ENCODE data around the gene XRN2. TPM values are rescaled to one million over a fixed set of nuclear protein-coding genes. Genes with fewer than 3 reads are reported as not detected.
A peak's percentile ranks its signal among the peaks of the same experiment; 100 is the strongest.

Gene XRN2
- total RNA-seq, 1 experiment from 2014 or later = 118 TPM

DNA sequence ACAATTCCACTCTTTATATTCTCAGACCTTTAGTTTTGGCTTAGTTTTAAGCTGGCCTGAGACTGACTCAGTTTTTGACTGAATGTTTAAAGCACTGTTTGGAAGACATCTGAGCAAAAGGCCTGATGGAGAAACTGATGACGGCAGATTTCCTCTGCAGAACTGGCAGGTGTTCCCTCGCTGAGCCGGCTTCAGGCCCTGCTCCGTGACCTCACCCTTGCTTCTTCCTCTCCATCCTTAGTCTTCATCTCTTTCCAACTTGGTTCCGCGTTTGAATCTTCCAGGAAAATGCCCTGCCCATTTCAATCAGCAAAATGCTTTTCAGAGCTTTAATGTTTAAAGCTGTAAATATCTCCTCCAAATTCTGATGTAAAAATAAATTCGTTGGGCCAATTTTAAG, 87.6 kb downstream of the XRN2 start:
- Mint-ChIP-seq H3K4me3 (peak overlapping the region; percentile 61), H3K4me1 (peaks cover 53% of the 10 kb centered on the region), H3K27me3 (ENCODE audit: low read depth) (peaks cover 55% of the 10 kb centered on the region), H3K9me3 (no peaks in the 10 kb centered on the region), H3K27ac (no peak overlapping the region), H3K36me3 (peaks cover 21% of the 10 kb centered on the region)
- peak; percentile 12; the same call in 1 of the 2 replicates for ATAC-seq
- no peak for DNase-seq (ENCODE audit: low spot score)
- POLR2A ChIA-PET = no interaction called here
- no peak for TF ChIP-seq FOXJ3 (CRISPR knock-in tag; IDR thresholded peaks at IDR 0.05; ENCODE audit: borderline replicate concordance)
- no peak for TF ChIP-seq FOXP1 (CRISPR knock-in tag; IDR thresholded peaks at IDR 0.05; ENCODE audit: borderline replicate concordance)
- no peak for TF ChIP-seq SOX15 (CRISPR knock-in tag; IDR thresholded peaks at IDR 0.05)
- TF ChIP-seq, protein P1, sequence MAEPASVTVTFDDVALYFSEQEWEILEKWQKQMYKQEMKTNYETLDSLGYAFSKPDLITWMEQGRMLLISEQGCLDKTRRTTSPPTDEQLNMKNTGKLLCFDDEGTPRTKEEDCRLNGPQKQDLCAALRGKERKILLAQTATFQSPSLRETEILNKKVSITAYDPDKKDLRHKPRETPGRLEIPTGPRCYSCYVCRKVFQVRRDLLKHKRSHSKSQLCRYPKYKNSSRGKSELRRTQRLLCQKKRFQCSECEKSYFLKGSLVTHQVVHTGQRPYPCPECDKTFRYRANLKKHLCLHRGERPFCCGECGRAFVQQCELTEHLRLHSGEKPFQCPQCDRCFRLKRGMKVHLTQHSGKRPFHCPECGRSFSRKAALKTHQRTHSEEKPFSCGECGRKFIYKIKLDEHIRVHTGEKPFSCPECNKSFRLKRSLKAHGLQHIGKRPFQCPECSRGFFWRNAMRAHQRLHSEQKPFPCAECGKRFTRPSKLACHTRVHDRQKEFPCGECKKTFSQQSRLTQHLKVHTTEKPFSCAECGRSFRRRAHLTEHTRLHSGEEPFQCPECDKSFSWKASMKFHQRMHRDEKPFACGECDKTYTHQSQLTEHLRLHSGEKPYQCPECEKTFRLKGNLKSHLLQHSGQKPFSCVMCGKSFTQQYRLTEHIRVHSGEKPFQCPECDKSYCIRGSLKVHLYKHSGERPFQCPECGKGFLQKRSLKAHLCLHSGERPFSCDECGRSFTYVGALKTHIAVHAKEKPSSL (CRISPR knock-in tag; conservative IDR thresholded peaks at IDR 0.05) = no peak
- TF ChIP-seq JAZF1 (CRISPR knock-in tag; IDR thresholded peaks at IDR 0.05) = no peak
- TF ChIP-seq, protein P2, sequence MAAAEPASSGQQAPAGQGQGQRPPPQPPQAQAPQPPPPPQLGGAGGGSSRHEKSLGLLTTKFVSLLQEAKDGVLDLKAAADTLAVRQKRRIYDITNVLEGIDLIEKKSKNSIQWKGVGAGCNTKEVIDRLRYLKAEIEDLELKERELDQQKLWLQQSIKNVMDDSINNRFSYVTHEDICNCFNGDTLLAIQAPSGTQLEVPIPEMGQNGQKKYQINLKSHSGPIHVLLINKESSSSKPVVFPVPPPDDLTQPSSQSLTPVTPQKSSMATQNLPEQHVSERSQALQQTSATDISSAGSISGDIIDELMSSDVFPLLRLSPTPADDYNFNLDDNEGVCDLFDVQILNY (CRISPR knock-in tag; IDR thresholded peaks at IDR 0.05) = no peak
- TF ChIP-seq E2F4 (CRISPR knock-in tag; IDR thresholded peaks at IDR 0.05; ENCODE audit: borderline replicate concordance, low read depth) = no peak
- no peak for TF ChIP-seq ZNF263 (CRISPR knock-in tag; IDR thresholded peaks at IDR 0.05; ENCODE audit: low read depth)
- no peak for TF ChIP-seq MXD4 (CRISPR knock-in tag; IDR thresholded peaks at IDR 0.05; ENCODE audit: borderline replicate concordance)
- TF ChIP-seq ETV6 (CRISPR knock-in tag; IDR thresholded peaks at IDR 0.05) = no peak
- TF ChIP-seq ZNF532 (CRISPR knock-in tag; IDR thresholded peaks at IDR 0.05; ENCODE audit: borderline replicate concordance) = no peak
- TF ChIP-seq, protein P3, sequence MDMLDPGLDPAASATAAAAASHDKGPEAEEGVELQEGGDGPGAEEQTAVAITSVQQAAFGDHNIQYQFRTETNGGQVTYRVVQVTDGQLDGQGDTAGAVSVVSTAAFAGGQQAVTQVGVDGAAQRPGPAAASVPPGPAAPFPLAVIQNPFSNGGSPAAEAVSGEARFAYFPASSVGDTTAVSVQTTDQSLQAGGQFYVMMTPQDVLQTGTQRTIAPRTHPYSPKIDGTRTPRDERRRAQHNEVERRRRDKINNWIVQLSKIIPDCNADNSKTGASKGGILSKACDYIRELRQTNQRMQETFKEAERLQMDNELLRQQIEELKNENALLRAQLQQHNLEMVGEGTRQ (CRISPR knock-in tag; IDR thresholded peaks at IDR 0.05) = no peak
- TF ChIP-seq JUN (CRISPR knock-in tag; IDR thresholded peaks at IDR 0.05) = no peak
- TF ChIP-seq FOXK1 (CRISPR knock-in tag; IDR thresholded peaks at IDR 0.05) = no peak
- no peak for TF ChIP-seq ZBTB21 (CRISPR knock-in tag; IDR thresholded peaks at IDR 0.05; ENCODE audit: borderline replicate concordance)
- no peak for TF ChIP-seq ATF6 (CRISPR knock-in tag; IDR thresholded peaks at IDR 0.05)
- TF ChIP-seq ZNF138 (CRISPR knock-in tag; conservative IDR thresholded peaks at IDR 0.05) = no peak
- no peak for TF ChIP-seq CREM (CRISPR knock-in tag; IDR thresholded peaks at IDR 0.05)
- no peak for TF ChIP-seq ZMAT4 (CRISPR knock-in tag; IDR thresholded peaks at IDR 0.05)
- no peak for TF ChIP-seq ZNF512 (CRISPR knock-in tag; IDR thresholded peaks at IDR 0.05; ENCODE audit: borderline replicate concordance)
- CTCF ChIA-PET = interaction anchor here (1.0 to 2.9 kb wide), 6 partner anchors 115 to 531 kb away, joined by 3 to 19 read pairs (median 4); no protein-coding TSS in a partner anchor
